Activated naive CD4-positive, alpha-beta T cell treated with anti-CD3 and anti-CD28 coated beads, Interleukin-2, amount 50 U/mL, for 72 hours (primary cell): ENCODE results near the gene TTC28. TPM values are rescaled to one million over a fixed set of nuclear protein-coding genes. Genes with fewer than 3 reads are reported as not detected.
A peak's percentile ranks its signal among the peaks of the same experiment; 100 is the strongest.
"Not testable (repeated sequence)": the region's sequence is repeated elsewhere in the genome, so short reads cannot be mapped to it uniquely, and the experiment has no call there.

Experiments used
- ATAC-seq, 2 donors: fragments of 150-1000 bp; cut with Tn5 transposase; 2 replicates each; pipeline ENCODE4 v1.10.0; 2021; ENCODE audit warnings: mild to moderate bottlenecking in 2 of 2, moderate library complexity in 2 of 2
- DNase-seq, 2 donors: peaks; one replicate each; pipeline ENCODE4 v3.0.0; 2021 to 2022; ENCODE audit warnings: low spot score in 2 of 2
- H3K27ac Mint-ChIP-seq, 2 donors: one replicate each; pipeline ENCODE4 v1.8.0; 2022; ENCODE audit warnings: mild to moderate bottlenecking in 2 of 2, mixed read lengths in 2 of 2
- H3K36me3 Mint-ChIP-seq, 2 donors: one replicate each; pipeline ENCODE4 v1.8.0; 2022; ENCODE audit warnings: mixed read lengths in 2 of 2
- H3K9me3 Mint-ChIP-seq, 2 donors: one replicate each; pipeline ENCODE4 v1.8.0; 2022; ENCODE audit warnings: mixed read lengths in 2 of 2
- total RNA-seq, 2 donors: library from RNA; stranded (reverse); gene quantifications; one replicate each; pipeline ENCODE4 v1.2.3, GENCODE V29; 2022

Gene TTC28
- total RNA-seq, 2 donors from 2014 or later = 0.66 to 8.5 TPM

DNA sequence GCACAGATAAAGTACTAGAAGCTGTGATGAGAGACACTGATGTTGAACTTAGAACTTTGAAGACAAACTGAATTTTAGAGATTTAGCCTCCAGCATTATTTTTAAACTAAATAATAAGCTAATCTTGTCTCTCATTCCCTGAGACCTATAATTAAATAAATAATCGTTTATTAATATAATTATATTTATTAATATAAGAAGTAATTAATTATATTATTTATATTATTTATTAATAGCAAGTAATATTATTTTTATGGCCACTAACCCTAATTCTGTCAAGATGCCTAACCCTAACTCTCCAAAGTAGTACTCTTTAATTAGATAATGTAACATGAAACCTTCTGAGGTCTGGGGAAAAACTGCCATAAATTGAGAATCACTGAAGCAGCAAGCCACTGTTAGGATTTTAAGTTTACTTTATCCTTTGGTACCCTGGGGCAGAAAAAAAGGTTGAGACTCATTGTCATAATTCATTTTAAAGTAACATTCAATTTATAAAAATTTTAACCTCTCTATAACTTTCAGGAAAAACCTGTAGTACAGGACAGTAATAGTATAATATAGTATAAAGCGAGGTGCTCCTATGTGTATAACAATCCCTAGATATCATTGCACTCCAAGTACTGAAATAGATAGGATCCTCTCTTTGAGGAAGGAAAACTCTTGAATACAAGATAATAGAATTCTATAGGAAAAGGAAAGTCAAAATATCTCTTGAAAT, 85.4 kb downstream of the TTC28 start:
- H3K36me3 Mint-ChIP-seq = no peaks in the 10 kb centered on the region
- no peak overlapping the region for H3K27ac Mint-ChIP-seq
- H3K9me3 Mint-ChIP-seq = no peaks in the 10 kb centered on the region
- DNase-seq (no peak), ATAC-seq (peak in 1 of 2 donors; percentile 32)

GRCh38 chr22:28593299-28593698, 86.3 kb downstream of the TTC28 start:
- Mint-ChIP-seq H3K36me3 (no peaks in the 10 kb centered on the region), H3K27ac (no peak overlapping the region), H3K9me3 (no peaks in the 10 kb centered on the region)
- DNase-seq (no peak), ATAC-seq (no peak)

GRCh38 chr22:28589102-28589750, 90.4 kb downstream of the TTC28 start:
- ATAC-seq (no peak), DNase-seq (no peak)
- H3K27ac Mint-ChIP-seq = no peak overlapping the region
- no peaks in the 10 kb centered on the region for H3K9me3 Mint-ChIP-seq
- H3K36me3 Mint-ChIP-seq = no peaks in the 10 kb centered on the region

DNA sequence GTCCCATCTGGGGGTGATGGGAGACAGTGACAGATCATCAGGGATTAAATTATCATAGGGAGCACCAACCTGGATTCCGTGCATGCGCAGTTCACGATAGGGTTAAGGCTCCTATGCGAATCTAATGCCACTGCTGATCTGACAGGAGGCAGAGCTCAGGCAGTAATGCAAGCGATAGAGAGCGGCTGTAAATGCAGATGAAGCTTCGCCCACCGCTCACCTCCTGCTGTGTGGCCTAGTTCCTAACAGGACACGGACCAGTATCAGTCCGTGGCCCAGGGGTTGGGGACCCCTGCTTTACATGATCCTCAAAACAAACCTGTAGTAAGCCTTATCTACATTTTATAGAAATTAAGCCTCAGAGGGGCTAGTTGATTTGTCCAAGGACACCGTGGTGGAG, 94.3 kb downstream of the TTC28 start:
- ATAC-seq = no peak
- H3K36me3 Mint-ChIP-seq = no peaks in the 10 kb centered on the region
- no peaks in the 10 kb centered on the region for H3K9me3 Mint-ChIP-seq

DNA sequence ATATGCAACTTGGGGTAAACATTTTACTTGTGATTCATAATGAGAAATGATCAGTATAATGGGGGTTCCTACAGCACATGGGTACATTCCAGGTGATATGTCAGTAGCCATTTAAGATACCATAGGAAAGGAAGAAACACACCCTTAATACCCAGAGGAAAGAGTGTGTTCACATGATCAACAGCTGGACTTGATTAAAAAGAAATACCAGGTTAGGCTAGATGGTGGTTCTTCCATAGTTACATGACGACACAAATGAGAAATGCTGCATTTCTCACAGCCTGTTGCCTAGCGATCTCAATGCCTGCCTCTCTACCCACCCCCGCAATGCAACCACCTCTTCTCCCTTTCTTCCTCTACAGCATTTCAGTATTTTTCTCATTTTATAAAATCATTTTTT, 96.8 kb downstream of the TTC28 start:
- H3K27ac Mint-ChIP-seq = no peak overlapping the region

More for the DNA sequence above, 94.3 kb downstream of the TTC28 start:
- no peak overlapping the region for H3K27ac Mint-ChIP-seq
- no peak for DNase-seq

DNA sequence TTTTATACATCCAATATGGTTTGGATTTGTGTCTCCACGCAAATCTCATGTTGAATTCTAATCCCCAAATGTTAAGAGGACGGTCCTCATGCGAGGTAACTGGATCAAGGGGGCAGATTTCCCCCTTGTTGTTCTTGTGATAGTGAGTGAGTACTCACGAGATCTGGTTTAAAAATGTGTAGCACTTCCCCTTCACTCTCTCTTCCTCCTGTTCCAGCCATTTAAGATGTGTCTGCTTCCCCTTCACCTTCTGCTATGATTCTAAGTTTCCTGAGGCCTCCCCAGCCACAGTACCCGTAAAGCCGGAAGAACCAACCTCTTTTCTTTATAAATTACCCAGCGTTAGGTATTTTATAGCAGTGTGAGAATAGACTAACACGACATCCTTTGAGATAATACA, 98.6 kb downstream of the TTC28 start:
- Mint-ChIP-seq H3K36me3 (no peaks in the 10 kb centered on the region), H3K9me3 (no peaks in the 10 kb centered on the region), H3K27ac (no peak overlapping the region)
- ATAC-seq = no peak
- no peak for DNase-seq

More for the DNA sequence above, 96.8 kb downstream of the TTC28 start:
- Mint-ChIP-seq H3K36me3 (no peaks in the 10 kb centered on the region), H3K9me3 (no peaks in the 10 kb centered on the region)
- no peak for DNase-seq
- no peak for ATAC-seq

DNA sequence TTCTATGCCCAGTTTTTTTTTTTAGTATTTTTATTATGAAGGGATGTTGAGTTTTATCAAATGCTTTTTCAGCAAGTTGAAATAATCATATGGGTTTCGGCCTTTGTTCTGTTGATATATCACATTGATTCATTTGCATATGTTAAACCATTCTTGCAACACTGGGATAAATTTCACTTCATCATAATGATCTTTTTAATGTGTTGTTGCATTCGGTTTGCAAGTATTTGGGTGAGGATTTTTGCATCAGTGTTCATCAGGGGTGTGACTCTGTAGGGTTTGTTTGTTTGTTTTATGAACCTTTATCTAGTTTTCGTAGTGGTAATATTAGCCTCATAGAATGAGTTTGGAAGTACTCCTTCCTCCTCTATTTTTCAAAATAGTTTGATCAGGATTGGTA, 103.5 kb downstream of the TTC28 start:
- DNase-seq (no peak), ATAC-seq (no peak)
- Mint-ChIP-seq H3K27ac (no peak overlapping the region), H3K36me3 (no peaks in the 10 kb centered on the region), H3K9me3 (no peaks in the 10 kb centered on the region)

DNA sequence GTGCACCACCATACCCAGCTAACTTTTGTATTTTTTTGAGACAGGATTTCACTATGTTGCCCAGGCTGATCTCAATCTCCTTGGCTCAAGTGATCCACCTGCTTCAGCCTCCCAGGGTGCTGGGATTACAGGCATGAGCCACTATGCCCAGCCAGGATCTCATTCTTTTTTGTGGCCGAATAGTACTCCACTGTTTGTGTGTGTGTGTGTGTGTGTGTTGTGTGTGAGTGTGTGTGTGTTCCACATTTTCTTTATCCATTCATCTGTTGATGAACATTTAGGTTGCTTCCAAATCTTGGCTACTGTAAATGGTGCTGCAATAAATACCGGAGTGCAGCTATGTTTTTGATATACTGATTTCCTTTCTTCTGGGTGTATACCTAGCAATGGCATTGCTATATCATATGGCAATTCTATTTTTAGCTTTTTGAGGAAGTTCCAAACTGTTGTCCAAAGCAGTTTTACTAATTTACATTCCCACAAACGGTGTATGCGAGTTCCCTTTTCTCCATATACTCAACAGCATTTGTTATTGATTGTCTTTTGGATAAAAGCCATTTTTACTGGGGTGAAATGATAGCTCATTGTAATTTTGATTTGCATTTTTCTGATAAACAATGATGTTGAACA, 105.4 kb downstream of the TTC28 start:
- no peak overlapping the region for H3K27ac Mint-ChIP-seq
- no peaks in the 10 kb centered on the region for H3K9me3 Mint-ChIP-seq
- no peaks in the 10 kb centered on the region for H3K36me3 Mint-ChIP-seq
- DNase-seq (no peak), ATAC-seq (no peak)

DNA sequence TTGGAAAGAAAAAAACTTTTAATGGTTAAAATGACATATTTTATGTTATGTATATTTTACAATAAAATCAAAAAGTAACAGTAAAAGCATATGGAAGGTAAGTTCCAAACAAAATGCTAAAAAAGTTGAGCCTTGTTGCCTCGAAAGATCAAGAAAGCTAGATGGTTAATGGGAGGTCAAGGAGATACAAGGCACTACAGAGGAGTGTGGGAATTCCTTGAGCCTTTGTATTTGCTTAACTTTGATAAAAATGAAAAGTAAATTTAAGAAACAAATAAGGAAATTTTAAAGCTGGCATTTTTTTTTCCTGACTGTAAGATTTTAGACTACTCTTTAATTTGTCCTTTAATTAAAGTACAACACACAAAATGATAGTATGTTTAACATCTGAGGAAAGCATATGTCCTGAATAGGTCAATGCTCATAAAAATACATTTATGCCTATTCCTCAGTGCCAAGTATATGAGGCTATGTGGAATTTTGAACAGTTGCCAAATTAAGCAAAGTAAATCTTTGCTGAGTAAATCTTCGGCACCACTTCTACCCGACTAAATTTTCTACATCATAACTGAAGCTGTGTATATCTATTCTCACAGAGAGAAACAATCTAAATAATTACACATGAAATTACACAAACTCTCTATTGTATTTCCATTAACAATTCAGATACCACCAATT, 108.8 kb downstream of the TTC28 start:
- Mint-ChIP-seq H3K27ac (no peak overlapping the region), H3K36me3 (no peaks in the 10 kb centered on the region), H3K9me3 (no peaks in the 10 kb centered on the region)
- no peak for DNase-seq
- ATAC-seq = no peak

DNA sequence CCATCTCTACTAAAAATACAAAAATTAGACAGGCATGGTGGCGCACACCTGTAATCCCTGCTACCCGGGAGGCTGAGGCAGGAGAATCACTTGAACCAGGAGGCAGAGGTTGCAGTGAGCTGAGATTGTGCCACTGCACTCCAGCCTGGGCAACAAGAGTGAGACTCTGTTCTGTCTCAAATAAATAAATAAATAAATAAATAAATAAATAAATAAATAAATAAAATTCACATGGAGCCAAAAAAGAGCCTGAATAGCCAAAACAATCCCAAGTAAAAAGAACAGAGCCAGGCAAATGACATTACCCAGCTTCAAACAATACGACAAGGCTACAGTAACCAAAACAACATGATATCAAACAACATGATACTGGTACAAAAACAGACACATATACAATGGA, 110.7 kb downstream of the TTC28 start:
- not testable (repeated sequence) for ATAC-seq, H3K36me3 Mint-ChIP-seq, DNase-seq, H3K9me3 Mint-ChIP-seq, H3K27ac Mint-ChIP-seq

DNA sequence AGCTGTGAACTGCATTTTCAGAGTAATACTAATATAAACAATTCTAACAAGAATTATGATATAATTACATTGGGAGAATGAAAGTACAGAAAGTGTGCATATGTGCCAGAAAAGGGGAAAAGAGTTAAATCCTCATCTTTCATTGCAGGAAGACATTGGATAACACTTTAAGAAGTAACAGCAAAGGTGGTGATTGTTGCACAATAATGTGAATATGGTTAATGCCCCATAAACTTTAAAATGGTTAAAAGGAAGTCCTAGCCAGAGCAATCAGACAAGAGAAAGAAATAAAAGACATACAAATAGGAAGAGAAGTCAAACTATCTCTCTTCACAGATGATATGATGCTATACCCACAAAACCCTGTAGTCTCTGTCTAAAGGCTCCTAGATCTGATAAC, 111.5 kb downstream of the TTC28 start:
- Mint-ChIP-seq H3K36me3 (no peaks in the 10 kb centered on the region), H3K9me3 (no peaks in the 10 kb centered on the region), H3K27ac (no peak overlapping the region)
- no peak for ATAC-seq
- DNase-seq = no peak

DNA sequence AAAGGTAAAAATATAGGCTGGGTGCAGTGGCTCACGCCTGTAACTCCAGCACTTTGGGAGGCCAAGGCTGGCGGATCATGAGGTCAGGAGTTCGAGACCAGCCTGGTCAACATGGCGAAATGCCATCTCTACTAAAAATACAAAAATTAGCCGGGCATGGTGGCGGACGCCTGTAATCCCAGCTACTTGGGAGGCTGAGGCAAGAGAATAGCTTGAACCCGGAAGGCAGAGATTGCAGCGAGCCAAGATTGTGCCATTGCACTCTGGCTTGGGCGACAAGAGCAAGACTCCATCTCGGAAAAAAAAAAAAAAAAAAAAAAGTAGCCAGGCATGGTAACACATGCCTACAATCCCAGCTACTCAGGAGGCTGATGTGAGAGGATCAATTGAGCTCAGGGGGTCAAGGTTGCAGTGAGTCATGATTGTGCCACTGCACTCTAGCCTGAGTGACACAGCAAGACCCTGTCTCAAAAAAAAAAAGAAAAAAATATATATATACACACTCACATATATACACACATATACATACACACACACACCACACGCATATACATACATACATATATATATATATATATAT, 112.6 kb downstream of the TTC28 start:
- H3K36me3 Mint-ChIP-seq, DNase-seq, H3K9me3 Mint-ChIP-seq, H3K27ac Mint-ChIP-seq, ATAC-seq: not testable (repeated sequence)

DNA sequence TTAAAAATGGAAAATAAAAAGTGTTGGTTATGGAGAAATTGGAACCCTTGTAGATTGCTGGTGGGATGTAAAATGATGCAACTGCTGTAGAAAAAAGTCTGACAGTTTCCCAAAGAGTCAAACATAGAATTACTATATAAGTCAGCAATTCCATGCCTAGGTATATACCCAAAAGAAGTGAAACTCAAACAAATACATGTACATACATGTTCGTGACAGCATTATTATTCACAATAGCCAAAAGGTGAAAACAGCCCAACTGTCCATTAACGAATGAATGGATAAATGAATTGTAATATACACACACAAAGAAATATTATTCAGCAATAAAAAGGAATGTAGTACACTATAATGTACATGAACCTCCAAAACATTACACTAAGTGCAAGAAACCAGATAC, 116.0 kb downstream of the TTC28 start:
- Mint-ChIP-seq H3K9me3 (no peaks in the 10 kb centered on the region), H3K36me3 (no peaks in the 10 kb centered on the region), H3K27ac (no peak overlapping the region)
- ATAC-seq (no peak), DNase-seq (no peak)

- H3K27ac Mint-ChIP-seq = no peak overlapping the region
- H3K36me3 Mint-ChIP-seq = no peaks in the 10 kb centered on the region
- H3K9me3 Mint-ChIP-seq = no peaks in the 10 kb centered on the region
- DNase-seq (no peak), ATAC-seq (no peak)
These were observed 117.3 kb downstream of the TTC28 start for GRCh38 chr22:28562324-28562723.

GRCh38 chr22:28560743-28561101, 118.9 kb downstream of the TTC28 start:
- not testable (repeated sequence) for H3K27ac Mint-ChIP-seq, H3K9me3 Mint-ChIP-seq, DNase-seq, ATAC-seq, H3K36me3 Mint-ChIP-seq

DNA sequence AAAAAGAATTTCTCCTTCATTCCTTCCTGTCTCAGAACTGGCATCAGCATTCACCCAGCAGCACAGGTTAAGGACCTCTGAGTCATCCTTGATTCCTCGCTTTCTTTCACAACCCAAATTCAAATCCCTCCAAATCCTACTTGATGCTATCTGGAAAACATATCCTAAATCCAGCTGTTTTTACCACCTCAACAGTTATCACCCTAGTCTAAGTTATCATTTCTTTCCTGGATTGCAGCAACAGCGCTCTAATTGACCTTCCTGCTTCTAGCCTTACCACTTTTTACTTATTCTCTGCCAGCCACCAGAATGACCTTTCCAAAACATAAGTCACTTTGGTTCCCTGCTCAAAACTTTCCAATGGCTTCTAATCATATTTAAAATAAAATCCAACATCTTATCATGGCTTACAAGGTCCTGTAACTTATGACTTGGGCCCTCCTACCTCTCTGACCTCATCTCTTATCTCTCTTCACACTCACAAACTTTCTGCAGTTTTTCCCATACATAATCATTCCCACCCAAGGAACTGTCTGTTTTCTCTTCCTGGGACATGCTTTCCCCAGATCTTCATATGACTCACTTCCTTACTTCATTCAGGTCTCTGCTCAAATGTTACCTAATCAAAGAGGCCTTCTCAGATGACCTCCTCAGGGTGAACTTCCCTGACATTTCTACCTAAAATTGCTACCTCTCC, 119.4 kb downstream of the TTC28 start:
- ATAC-seq (no peak), DNase-seq (no peak)
- H3K9me3 Mint-ChIP-seq = no peaks in the 10 kb centered on the region
- no peaks in the 10 kb centered on the region for H3K36me3 Mint-ChIP-seq
- H3K27ac Mint-ChIP-seq = no peak overlapping the region
